HL-60 (cell line): ENCODE data around the gene PLEKHG4B.

Source experiments
- CTCF ChIP-seq: IDR thresholded peaks from one replicate; pipeline ENCODE4 v1.5.1; 2011; ENCODE audit warnings: low read length, control low read depth, inconsistent platforms; ENCODE audit not compliant: insufficient read depth
- POLR2AphosphoS5 ChIP-seq: IDR thresholded peaks from 2 replicates; pipeline ENCODE4 v1.6.1; 2012; ENCODE audit warnings: low read depth
- REST ChIP-seq: IDR thresholded peaks from 2 replicates; pipeline ENCODE4 v1.6.1; 2012; ENCODE audit warnings: low read depth; ENCODE audit not compliant: insufficient replicate concordance

GRCh38 chr5:128446-128845 lies 36.5 kb downstream of the PLEKHG4B start:
- TF ChIP-seq CTCF, result no peak
- no peak for TF ChIP-seq POLR2AphosphoS5
- TF ChIP-seq REST, result no peak
